C4-2B (cell line): ENCODE results near the gene CCDC170.

Experiments used
- CTCF ChIP-seq: fragments of 450-650 bp; conservative IDR thresholded peaks from 2 replicates; pipeline ENCODE4 v1.5.1; 2017; ENCODE audit warnings: mild to moderate bottlenecking
- ZFX ChIP-seq: fragments of 450-650 bp; IDR thresholded peaks from 2 replicates; pipeline ENCODE4 v1.6.1; 2017

GRCh38 chr6:151614630-151615029, 120.8 kb downstream of the CCDC170 start:
- TF ChIP-seq CTCF (no peak), ZFX (no peak)
